ENCODE results near the gene SHROOM4.

The SHROOM4 gene

GRCh38 chrX:50719614-50720013, 94.4 kb downstream of the SHROOM4 start:
- no peak for TF ChIP-seq MAX (IDR thresholded peaks at IDR 0.05; ENCODE audit: low read depth, low read length)
- no peak for TF ChIP-seq CTCF (IDR thresholded peaks at IDR 0.05; ENCODE audit: low read depth, low read length)
- no peak for DNase-seq (ENCODE audit: low read depth)

GRCh38 chrX:50718776-50719175, 95.2 kb downstream of the SHROOM4 start:
- no peak for TF ChIP-seq POLR2A (IDR thresholded peaks at IDR 0.05; ENCODE audit: extremely low read depth, insufficient read length)
- no peak for TF ChIP-seq CTCF (IDR thresholded peaks at IDR 0.05; ENCODE audit: low read depth, low read length)
- no peak for TF ChIP-seq MYC (IDR thresholded peaks at IDR 0.05; ENCODE audit: low read depth, low read length)
- no peak for TF ChIP-seq MAX (IDR thresholded peaks at IDR 0.05; ENCODE audit: low read depth, low read length)
- DNase-seq (ENCODE audit: low read depth) = no peak
- no peak overlapping the region for H3K4me3 ChIP-seq (ENCODE audit: low read depth, low read length)

More at GRCh38 chrX:50719614-50720013, 94.4 kb downstream of the SHROOM4 start:
- H3K4me3 ChIP-seq (ENCODE audit: low read depth, low read length) = no peak overlapping the region

- DNase-seq (ENCODE audit: low read depth) = no peak
- H3K4me3 ChIP-seq (ENCODE audit: low read depth, low read length) = no peak overlapping the region
- no peak for TF ChIP-seq CTCF (IDR thresholded peaks at IDR 0.05; ENCODE audit: low read depth, low read length)
- TF ChIP-seq MYC (IDR thresholded peaks at IDR 0.05; ENCODE audit: low read depth, low read length) = no peak
- TF ChIP-seq POLR2A (IDR thresholded peaks at IDR 0.05; ENCODE audit: extremely low read depth, insufficient read length) = no peak
- TF ChIP-seq MAX (IDR thresholded peaks at IDR 0.05; ENCODE audit: low read depth, low read length) = no peak
Measured at GRCh38 chrX:50716706-50717105, 97.3 kb downstream of the SHROOM4 start.

GRCh38 chrX:50712777-50713176, 101.2 kb downstream of the SHROOM4 start:
- TF ChIP-seq CTCF (IDR thresholded peaks at IDR 0.05; ENCODE audit: low read depth, low read length) (no peak), MYC (IDR thresholded peaks at IDR 0.05; ENCODE audit: low read depth, low read length) (no peak)

GRCh38 chrX:50711907-50712306, 102.1 kb downstream of the SHROOM4 start:
- no peak for TF ChIP-seq MAX (IDR thresholded peaks at IDR 0.05; ENCODE audit: low read depth, low read length)
- no peak overlapping the region for H3K4me3 ChIP-seq (ENCODE audit: low read depth, low read length)
- DNase-seq (ENCODE audit: low read depth) = no peak

More at GRCh38 chrX:50712777-50713176, 101.2 kb downstream of the SHROOM4 start:
- no peak overlapping the region for H3K4me3 ChIP-seq (ENCODE audit: low read depth, low read length)
- no peak for DNase-seq (ENCODE audit: low read depth)

GRCh38 chrX:50707955-50708699, 105.9 kb downstream of the SHROOM4 start:
- TF ChIP-seq CTCF (IDR thresholded peaks at IDR 0.05; ENCODE audit: low read depth, low read length) (no peak), MAX (IDR thresholded peaks at IDR 0.05; ENCODE audit: low read depth, low read length) (no peak), POLR2A (IDR thresholded peaks at IDR 0.05; ENCODE audit: extremely low read depth, insufficient read length) (no peak)
- no peak overlapping the region for H3K4me3 ChIP-seq (ENCODE audit: low read depth, low read length)
- no peak for DNase-seq (ENCODE audit: low read depth)
